Vagina (tissue), 2 donors: ENCODE results near the gene NFIA.

Experiments used
- CTCF ChIP-seq, 3 experiments: fragments of 450-650 bp in 2 of 3; fragments of 200-600 bp in 1 of 3; sonication (generic) in 1 of 3; IDR thresholded peaks; one replicate each; pipeline ENCODE4 v1.5.1; 2017 to 2019; ENCODE audit warnings: antibody characterized with exemption in 3 of 3, mild to moderate bottlenecking in 2 of 3, moderate library complexity in 2 of 3
- POLR2A ChIP-seq, 2 donors: fragments of 450-650 bp; IDR thresholded peaks; one replicate each; pipeline ENCODE4 v1.6.1; 2017; ENCODE audit warnings: antibody characterized with exemption in 2 of 2, mild to moderate bottlenecking in 2 of 2, moderate library complexity in 2 of 2
- POLR2AphosphoS5 ChIP-seq, 2 donors: sonication (generic); formaldehyde crosslinking; IDR thresholded peaks; one replicate each; pipeline ENCODE4 v1.9.0; 2017; ENCODE audit warnings: antibody characterized with exemption in 2 of 2, mild to moderate bottlenecking in 2 of 2, low read depth in 1 of 2; ENCODE audit not compliant: insufficient read depth in 1 of 2

- TF ChIP-seq CTCF (IDR thresholded peaks at IDR 0.05), result no peak
- TF ChIP-seq POLR2AphosphoS5 (IDR thresholded peaks at IDR 0.05; ENCODE audit: insufficient read depth in 1 of 2, low read depth in 1 of 2), result no peak
- no peak for TF ChIP-seq POLR2A (IDR thresholded peaks at IDR 0.05)
Observed at GRCh38 chr1:61208172-61208571, 125.8 kb downstream of the NFIA start.
